ENCODE data around the gene LAMC2.

DNA sequence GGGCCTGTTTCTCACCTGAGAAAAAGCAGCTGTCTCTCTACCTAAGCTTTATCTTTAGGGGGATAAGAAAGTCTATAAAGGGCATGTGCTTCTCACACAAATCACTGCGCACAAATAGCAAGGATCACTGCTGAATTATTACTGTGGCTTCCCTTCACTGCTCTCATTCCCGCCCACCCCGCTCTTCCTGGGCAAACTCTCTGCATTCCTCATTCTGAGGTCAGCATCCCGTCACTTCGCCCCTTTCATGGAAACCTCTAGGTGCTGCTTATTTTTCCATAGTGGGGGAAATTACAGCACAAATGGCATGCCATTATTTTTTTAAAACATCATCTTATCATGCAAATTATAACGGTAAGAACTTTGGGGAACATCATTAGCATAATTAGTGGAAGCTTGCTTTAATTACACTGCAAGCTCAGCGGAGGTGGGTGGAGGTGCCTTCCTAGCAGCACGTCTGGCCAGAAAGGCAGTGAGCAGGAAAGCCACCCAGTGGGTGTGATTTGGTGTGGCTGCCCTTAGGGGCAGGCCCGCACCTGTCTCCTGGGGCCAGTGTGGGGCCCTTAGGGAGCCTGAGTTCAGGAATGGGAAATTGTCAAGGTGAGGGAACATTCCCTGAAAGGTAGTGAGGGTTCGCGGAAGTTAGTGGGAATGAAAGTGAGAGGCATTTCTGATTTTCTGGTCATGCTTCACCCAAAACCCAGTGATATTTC, 105.9 kb downstream of the LAMC2 start:
- TF ChIP-seq, protein P1, sequence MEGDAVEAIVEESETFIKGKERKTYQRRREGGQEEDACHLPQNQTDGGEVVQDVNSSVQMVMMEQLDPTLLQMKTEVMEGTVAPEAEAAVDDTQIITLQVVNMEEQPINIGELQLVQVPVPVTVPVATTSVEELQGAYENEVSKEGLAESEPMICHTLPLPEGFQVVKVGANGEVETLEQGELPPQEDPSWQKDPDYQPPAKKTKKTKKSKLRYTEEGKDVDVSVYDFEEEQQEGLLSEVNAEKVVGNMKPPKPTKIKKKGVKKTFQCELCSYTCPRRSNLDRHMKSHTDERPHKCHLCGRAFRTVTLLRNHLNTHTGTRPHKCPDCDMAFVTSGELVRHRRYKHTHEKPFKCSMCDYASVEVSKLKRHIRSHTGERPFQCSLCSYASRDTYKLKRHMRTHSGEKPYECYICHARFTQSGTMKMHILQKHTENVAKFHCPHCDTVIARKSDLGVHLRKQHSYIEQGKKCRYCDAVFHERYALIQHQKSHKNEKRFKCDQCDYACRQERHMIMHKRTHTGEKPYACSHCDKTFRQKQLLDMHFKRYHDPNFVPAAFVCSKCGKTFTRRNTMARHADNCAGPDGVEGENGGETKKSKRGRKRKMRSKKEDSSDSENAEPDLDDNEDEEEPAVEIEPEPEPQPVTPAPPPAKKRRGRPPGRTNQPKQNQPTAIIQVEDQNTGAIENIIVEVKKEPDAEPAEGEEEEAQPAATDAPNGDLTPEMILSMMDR (conservative IDR thresholded peaks at IDR 0.05): no peak
- TF ChIP-seq ZFX (IDR thresholded peaks at IDR 0.05): no peak
